Kidney (tissue), 14 donors: Measurements from ENCODE around the gene CHIC2. TPM values are rescaled to one million over a fixed set of nuclear protein-coding genes. Genes with fewer than 3 reads are reported as not detected.

Experiments used
- DNase-seq, 5 donors: peaks; one replicate each; pipeline ENCODE4 v3.0.0-alpha.2; 2013 to 2020
- FAIRE-seq: peaks from 2 replicates; lab custom pipeline; 2012; peaks lifted over from hg19 to GRCh38; lab: Jason Lieb, UNC
- H3K27ac ChIP-seq, 2 donors: one replicate each; pipeline ENCODE4 v1.7.0; 2013; ENCODE audit warnings: low read depth in 2 of 2, low read length in 2 of 2, inconsistent platforms in 1 of 2
- H3K27me3 ChIP-seq: one replicate; pipeline ENCODE4 v1.7.1; 2013; ENCODE audit warnings: low read length, inconsistent platforms; ENCODE audit not compliant: control insufficient read depth, insufficient read depth
- H3K36me3 ChIP-seq, 3 donors: one replicate each; pipeline versions ENCODE4 v1.7.0 to v1.7.1; 2013; ENCODE audit warnings: low read length in 3 of 3, control low read depth in 1 of 3, inconsistent platforms in 1 of 3; ENCODE audit not compliant: insufficient read depth in 3 of 3, control insufficient read depth in 2 of 3
- H3K4me1 ChIP-seq, 3 donors: one replicate each; pipeline versions ENCODE4 v1.7.0 to v1.7.1; 2013; ENCODE audit warnings: low read length in 3 of 3, inconsistent platforms in 1 of 3, low read depth in 1 of 3; ENCODE audit not compliant: control insufficient read depth in 2 of 3, insufficient read depth in 2 of 3
- H3K4me3 ChIP-seq, 3 donors: one replicate each; pipeline versions ENCODE4 v1.7.0 to v1.8.1; 2013; ENCODE audit warnings: low read length in 3 of 3, control low read depth in 1 of 3, inconsistent platforms in 1 of 3
- H3K9ac ChIP-seq, 3 donors: one replicate each; pipeline versions ENCODE4 v1.7.0 to v1.7.1; 2013; ENCODE audit warnings: low read length in 3 of 3, control low read depth in 1 of 3, inconsistent platforms in 1 of 3
- H3K9me3 ChIP-seq, 3 donors: one replicate each; pipeline versions ENCODE4 v1.7.0 to v1.7.1; 2013; ENCODE audit warnings: low read length in 3 of 3, control low read depth in 1 of 3, inconsistent platforms in 1 of 3; ENCODE audit not compliant: control insufficient read depth in 2 of 3, insufficient read depth in 1 of 3
- intact Hi-C: fragments of 100-400 bp; cut with DNase I; formaldehyde crosslinking; loops from one replicate; pipeline ENCODE4 v1.11.1; 2022
- polyA plus RNA-seq: library from polyadenylated mRNA; stranded (reverse); fragments of 350-450 nt; fragmentation: Illumina TruSeq; extraction: RNeasy Lipid Tissue Mini Kit (QIAGEN cat#74804); gene quantifications from one replicate; pipeline ENCODE4 v1.2.3, GENCODE V29; 2014; ENCODE audit warnings: low read depth, low replicate concordance; ENCODE audit not compliant: insufficient read depth
- total RNA-seq: library from RNA; stranded (reverse); fragmentation: NEBNext Ultra II Directional; extraction: Animal tissue kit (Norgen Biotek cat#: 25700); gene quantifications from one replicate; pipeline ENCODE4 v1.2.1, GENCODE V29; 2021
- TF ChIP-seq, protein P1 (sequence below): IDR thresholded peaks from 3 replicates; pipeline ENCODE4 v1.5.1; 2012; ENCODE audit warnings: mild to moderate bottlenecking, moderate library complexity, borderline replicate concordance; ENCODE audit not compliant: insufficient read depth; ENCODE audit errors: extremely low read depth
- donor health status: control.
- donor health status: control.
- donor health status: control.
- donor health status: control.
- donor health status: control.
- donor health status: DM: yes; HTN: yes; CAD: no.
- donor health status: Normal renal cell carcinoma (clear cell type).

The CHIC2 gene
- total and polyA plus RNA-seq, 2 donors from 2014 or later: 13.5 to 26.6 TPM

DNA sequence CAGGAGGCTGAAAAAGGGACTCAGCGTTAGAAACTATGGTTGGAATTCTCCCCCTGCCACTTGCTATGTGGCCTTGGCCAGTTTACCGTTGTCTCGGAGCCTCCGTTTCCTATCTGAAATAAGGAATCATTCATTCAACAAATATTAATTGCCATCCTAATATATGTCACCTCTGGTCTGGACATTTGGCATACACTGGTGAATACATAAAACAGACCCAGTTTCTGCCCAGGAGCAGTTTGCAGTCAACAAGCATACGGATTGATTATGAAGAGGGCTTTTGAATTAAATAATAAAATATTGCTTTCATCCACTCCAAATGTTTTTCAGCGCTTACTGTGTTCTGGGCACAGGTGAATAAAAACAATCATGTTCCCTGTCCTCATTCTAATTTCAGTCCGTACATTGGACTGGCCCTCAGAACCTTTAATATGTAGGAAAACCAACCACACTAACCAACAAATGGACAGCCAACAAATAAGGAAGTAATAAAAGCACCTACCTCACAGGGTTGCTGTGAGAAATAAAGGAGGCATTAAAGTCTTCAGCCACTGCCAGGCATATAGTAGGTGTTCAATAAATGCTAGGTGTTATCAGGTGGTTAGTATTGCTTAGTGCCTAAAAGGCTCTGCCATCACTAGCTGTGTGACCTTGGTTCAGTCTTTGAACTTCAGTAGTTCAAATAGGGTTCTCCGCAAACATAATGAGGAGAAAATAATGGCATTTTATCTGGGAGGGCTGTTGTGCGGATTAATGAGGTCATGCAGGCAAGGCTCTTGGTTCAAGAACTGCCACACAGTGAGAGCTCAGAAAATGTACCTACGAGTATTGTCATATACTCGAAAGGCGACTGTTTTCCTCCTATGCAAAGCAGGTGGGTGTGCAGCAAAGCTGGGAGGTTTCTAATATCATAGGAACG lies 28.3 kb upstream of the CHIC2 start:
- Histone ChIP-seq H3K27ac (no peak overlapping the region), H3K9me3 (no peaks in the 10 kb centered on the region), H3K36me3 (no peaks in the 10 kb centered on the region), H3K4me1 (peaks cover 4 to 13% (median 6%) of the 10 kb centered on the region in 3 donors), H3K9ac (peak overlapping the region in 1 of 3 donors; percentile 53), H3K27me3 (peaks cover 53% of the 10 kb centered on the region), H3K4me3 (peak overlapping the region in 2 of 3 donors; percentile 73)
- TF ChIP-seq, protein P1, sequence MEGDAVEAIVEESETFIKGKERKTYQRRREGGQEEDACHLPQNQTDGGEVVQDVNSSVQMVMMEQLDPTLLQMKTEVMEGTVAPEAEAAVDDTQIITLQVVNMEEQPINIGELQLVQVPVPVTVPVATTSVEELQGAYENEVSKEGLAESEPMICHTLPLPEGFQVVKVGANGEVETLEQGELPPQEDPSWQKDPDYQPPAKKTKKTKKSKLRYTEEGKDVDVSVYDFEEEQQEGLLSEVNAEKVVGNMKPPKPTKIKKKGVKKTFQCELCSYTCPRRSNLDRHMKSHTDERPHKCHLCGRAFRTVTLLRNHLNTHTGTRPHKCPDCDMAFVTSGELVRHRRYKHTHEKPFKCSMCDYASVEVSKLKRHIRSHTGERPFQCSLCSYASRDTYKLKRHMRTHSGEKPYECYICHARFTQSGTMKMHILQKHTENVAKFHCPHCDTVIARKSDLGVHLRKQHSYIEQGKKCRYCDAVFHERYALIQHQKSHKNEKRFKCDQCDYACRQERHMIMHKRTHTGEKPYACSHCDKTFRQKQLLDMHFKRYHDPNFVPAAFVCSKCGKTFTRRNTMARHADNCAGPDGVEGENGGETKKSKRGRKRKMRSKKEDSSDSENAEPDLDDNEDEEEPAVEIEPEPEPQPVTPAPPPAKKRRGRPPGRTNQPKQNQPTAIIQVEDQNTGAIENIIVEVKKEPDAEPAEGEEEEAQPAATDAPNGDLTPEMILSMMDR: no peak
- FAIRE-seq: no peak
- no peak for DNase-seq
- intact Hi-C loops: no loop called here

DNA sequence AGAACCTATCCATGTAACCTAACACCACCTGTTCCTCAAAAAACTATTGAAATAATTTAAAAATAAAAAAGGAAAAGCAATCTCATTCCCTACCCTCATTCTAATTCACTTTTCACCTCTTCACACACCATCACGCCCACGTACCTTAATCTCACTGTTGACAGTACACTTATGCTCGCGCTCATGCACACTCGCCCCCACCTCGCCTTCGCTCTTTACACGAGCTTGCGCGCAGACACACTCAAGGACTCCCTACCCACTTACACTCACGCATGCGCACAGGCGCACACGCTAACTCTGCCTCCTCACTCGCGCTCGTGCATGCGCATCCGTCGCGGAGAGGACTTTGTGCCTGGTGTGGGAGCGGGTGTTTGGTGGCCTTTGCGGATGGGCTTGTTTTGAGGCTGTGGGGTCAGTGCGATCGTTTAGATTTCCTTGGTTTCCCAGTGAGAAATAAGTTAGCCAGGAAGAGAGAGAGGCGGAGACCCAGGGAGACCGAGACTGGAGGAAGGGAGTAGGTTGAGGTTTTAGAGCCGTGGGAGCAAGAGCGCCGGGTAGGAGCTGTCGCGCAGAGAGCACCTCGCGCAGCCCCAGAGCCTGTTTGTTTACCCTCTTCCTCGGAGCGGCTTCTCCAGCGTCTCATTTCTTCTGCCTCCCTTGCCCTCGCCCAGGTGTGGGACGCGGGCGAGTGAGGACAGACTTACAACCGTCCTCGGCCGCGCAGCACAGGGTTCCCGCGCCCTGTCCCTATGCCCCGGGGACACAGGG lies 27.4 kb upstream of the CHIC2 start:
- Histone ChIP-seq H3K4me3 (peak overlapping the region; percentile 51 to 73 (median 73)), H3K9ac (peak overlapping the region in 2 of 3 donors; percentile 26 to 53), H3K27ac (no peak overlapping the region), H3K36me3 (no peaks in the 10 kb centered on the region), H3K27me3 (peaks cover 47% of the 10 kb centered on the region), H3K4me1 (peaks cover 4 to 13% (median 6%) of the 10 kb centered on the region in 3 donors), H3K9me3 (no peaks in the 10 kb centered on the region)
- intact Hi-C loops: no loop called here
- DNase-seq (peak; percentile 74 to 92 (median 82)), FAIRE-seq (no peak)
- TF ChIP-seq, protein P1: no peak

DNA sequence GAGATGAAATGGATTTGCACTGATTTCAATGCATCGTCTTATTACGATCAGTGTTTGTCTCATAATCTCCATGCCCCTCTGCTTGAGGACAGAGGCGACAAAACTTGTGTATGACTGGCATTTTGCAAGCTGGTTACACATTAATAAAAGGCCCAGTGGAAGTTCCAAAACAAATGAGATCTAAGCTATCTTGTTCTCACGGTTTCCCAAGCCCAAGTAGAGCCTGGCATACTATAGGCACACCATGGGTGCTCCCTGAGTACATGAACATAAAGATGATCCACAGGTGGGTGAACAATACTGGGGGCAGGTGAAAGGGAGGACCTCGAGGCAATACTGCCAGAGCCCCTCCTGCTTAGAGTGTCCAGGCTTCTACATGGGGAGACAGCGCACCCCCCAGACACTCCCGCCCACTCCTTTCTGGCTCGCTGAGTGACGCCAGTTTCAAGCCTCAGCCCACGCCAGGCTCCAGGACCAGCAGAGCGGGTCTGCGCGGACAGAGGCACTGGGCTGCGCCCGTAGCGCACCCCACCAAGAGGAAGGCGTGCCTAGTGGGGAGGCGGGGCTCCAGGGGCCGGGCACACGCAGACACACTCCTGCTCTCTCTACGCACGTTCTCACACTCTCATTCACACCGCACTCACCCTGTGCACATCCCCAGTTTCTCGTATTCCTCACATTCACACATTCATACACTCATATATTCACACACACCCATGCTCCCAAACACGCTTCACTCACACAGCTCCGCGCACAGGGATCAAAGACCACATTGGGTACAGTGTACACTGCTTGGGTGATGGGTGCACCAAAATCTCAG lies 26.6 kb upstream of the CHIC2 start:
- H3K36me3 ChIP-seq: no peaks in the 10 kb centered on the region
- peaks cover 4 to 13% (median 6%) of the 10 kb centered on the region in 3 donors for H3K4me1 ChIP-seq
- FAIRE-seq (no peak), DNase-seq (peak; percentile 45 to 86 (median 69))
- intact Hi-C loops: no loop called here
- peak overlapping the region; percentile 51 to 73 (median 73) for H3K4me3 ChIP-seq
- peak overlapping the region in 1 of 3 donors; percentile 26 for H3K9ac ChIP-seq
- H3K9me3 ChIP-seq: no peaks in the 10 kb centered on the region
- H3K27ac ChIP-seq: peak overlapping the region in 1 of 2 donors; percentile 13
- H3K27me3 ChIP-seq: peaks cover 39% of the 10 kb centered on the region
- TF ChIP-seq, protein P1: no peak
